Ovary (tissue), 3 donors: Measurements from ENCODE around the gene FAM131A.

Experiments
- CTCF ChIP-seq, 3 donors: fragments of 450-650 bp in 2 of 3; fragments of 200-600 bp in 1 of 3; IDR thresholded peaks; one replicate each; pipeline versions ENCODE4 v1.5.1 to v1.8.0; 2016 to 2022; ENCODE audit warnings: antibody characterized with exemption in 3 of 3, mild to moderate bottlenecking in 1 of 3
- POLR2A ChIP-seq: fragments of 450-650 bp; IDR thresholded peaks from one replicate; pipeline ENCODE4 v1.6.1; 2017; ENCODE audit warnings: antibody characterized with exemption, mild to moderate bottlenecking, moderate library complexity
- donor health status: DM: no; HTN: no; CAD: no.

GRCh38 chr3:184298759-184299487 lies 38.5 kb upstream of the FAM131A start, which contains the start of gene PSMD2:
- TF ChIP-seq POLR2A (peak; percentile 75), CTCF (IDR thresholded peaks at IDR 0.05) (peak in 1 of 3 donors; percentile 15)
